ENCODE results near the gene IFI16.

DNA sequence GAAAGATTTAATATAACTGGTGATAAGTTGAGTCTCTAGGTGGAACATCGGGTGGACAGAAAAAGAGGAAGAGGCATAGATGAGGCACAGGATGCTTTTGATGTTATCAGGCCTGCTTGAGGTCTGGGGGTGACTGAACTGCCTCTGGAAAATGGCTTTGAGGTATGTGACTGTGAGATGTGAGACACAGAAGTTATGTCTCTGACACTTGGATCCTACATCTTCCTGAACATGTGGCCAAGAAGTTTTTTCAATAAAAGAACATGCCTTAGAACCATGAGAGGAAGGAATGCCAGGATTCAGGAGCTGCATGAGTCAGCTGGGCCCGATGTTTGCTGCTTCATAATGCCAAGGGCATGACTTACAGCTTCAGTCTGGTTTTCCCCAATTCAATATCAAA is 78.3 kb downstream of the IFI16 start:
- TF ChIP-seq BHLHE40 (IDR thresholded peaks at IDR 0.05; ENCODE audit: borderline replicate concordance) (no peak), SUZ12 (IDR thresholded peaks at IDR 0.05) (no peak), SP1 (IDR thresholded peaks at IDR 0.05) (no peak), ARNT (IDR thresholded peaks at IDR 0.05) (no peak), TARDBP (IDR thresholded peaks at IDR 0.05) (no peak), FOXM1 (IDR thresholded peaks at IDR 0.05; ENCODE audit: borderline replicate concordance) (no peak), FOXK2 (IDR thresholded peaks at IDR 0.05) (no peak), NFRKB (IDR thresholded peaks at IDR 0.05) (no peak), PKNOX1 (IDR thresholded peaks at IDR 0.05) (no peak), LEF1 (IDR thresholded peaks at IDR 0.05; ENCODE audit: borderline replicate concordance) (no peak)

Measured in HEK293T (cell line).